GM12878 (cell line): ENCODE results near the gene FIGNL2. TPM values are rescaled to one million over a fixed set of nuclear protein-coding genes. Genes with fewer than 3 reads are reported as not detected.

Source experiments
- ATAC-seq: fragments of 200-7000 bp; cut with Tn5 transposase; 3 replicates; pipeline ENCODE4 v1.9.1; 2020; ENCODE audit warnings: mild to moderate bottlenecking, moderate library complexity
- BruUV-seq: library from RNA; stranded (reverse); fragments of 400-500 nt; replicated peaks from 2 replicates; lab custom pipeline; 2021; lab: Mats Ljungman, UMichigan
- CTCF ChIA-PET: fragments of 300-600 bp; sonication (Branson Sonifier 250); formaldehyde crosslinking; extraction: SDS; loops from one replicate; lab custom pipeline; 2021; ENCODE audit warnings: inconsistent platforms; lab: Yijun Ruan, JAX
- POLR2A ChIA-PET: fragments of 350-600 bp; formaldehyde crosslinking; extraction: SDS; loops from one replicate; lab custom pipeline; 2021; ENCODE audit warnings: inconsistent platforms; lab: Charles Lee
- RAD21 ChIA-PET: fragments of 300-600 bp; sonication (Branson Sonifier 250); formaldehyde crosslinking; loops from one replicate; lab custom pipeline; 2023; ENCODE audit warnings: antibody characterized with exemption; ENCODE audit not compliant: unreplicated experiment; lab: Charles Lee
- SMC1A ChIA-PET: fragments of 300-600 bp; sonication (Branson Sonifier 250); formaldehyde crosslinking; loops from one replicate; lab custom pipeline; 2023; ENCODE audit not compliant: unreplicated experiment, uncharacterized antibody; lab: Charles Lee
- DNase-seq: peaks from one replicate; pipeline ENCODE4 v3.0.0-alpha.2; 2011; ENCODE audit warnings: low read depth, low spot score
- FAIRE-seq: peaks from 3 replicates; lab custom pipeline; 2011; peaks lifted over from hg19 to GRCh38; lab: Jason Lieb, UNC
- H2AFZ ChIP-seq: 2 replicates; pipeline ENCODE4 v1.6.0; 2011; ENCODE audit warnings: low read depth, low read length, control low read depth; ENCODE audit not compliant: control insufficient read depth
- H3K27ac ChIP-seq: 2 replicates; pipeline ENCODE4 v1.5.1; 2011; ENCODE audit warnings: control low read depth; ENCODE audit not compliant: control insufficient read depth, insufficient read depth
- H3K27me3 ChIP-seq, 2 experiments: replicated peaks in 1 of 2; 2 replicates each; pipeline versions ENCODE4 v1.6.0 to v1.6.1; 2011; ENCODE audit warnings: low read length in 1 of 2; ENCODE audit not compliant: control insufficient read depth in 2 of 2, insufficient read depth in 2 of 2
- H3K36me3 ChIP-seq, 2 experiments: 2 replicates each; pipeline ENCODE4 v1.5.1; 2011; ENCODE audit warnings: low read length in 1 of 2; ENCODE audit not compliant: control insufficient read depth in 2 of 2, insufficient read depth in 2 of 2
- H3K4me1 ChIP-seq: 2 replicates; pipeline ENCODE4 v1.6.1; 2011; ENCODE audit warnings: mild to moderate bottlenecking, low read length, moderate library complexity, mixed read lengths; ENCODE audit not compliant: control insufficient read depth, insufficient read depth
- H3K4me2 ChIP-seq: 2 replicates; pipeline ENCODE4 v1.6.0; 2011; ENCODE audit warnings: control low read depth; ENCODE audit not compliant: control insufficient read depth, insufficient read depth
- H3K4me3 ChIP-seq: fragments of 200-600 bp; sonication (generic); 2 replicates; pipeline ENCODE4 v1.5.1; 2016
- H3K79me2 ChIP-seq: 2 replicates; pipeline ENCODE4 v1.6.0; 2011; ENCODE audit warnings: low read length; ENCODE audit not compliant: control insufficient read depth, insufficient read depth
- H3K9ac ChIP-seq: 2 replicates; pipeline ENCODE4 v1.8.0; 2011; ENCODE audit warnings: low read length, control low read depth, mixed read lengths; ENCODE audit not compliant: control insufficient read depth, insufficient read depth
- H3K9me3 ChIP-seq: replicated peaks from 3 replicates; pipeline ENCODE4 v1.5.1; 2011; ENCODE audit warnings: mild to moderate bottlenecking, low read length; ENCODE audit not compliant: control insufficient read depth, insufficient read depth
- H4K20me1 ChIP-seq: 2 replicates; pipeline ENCODE4 v1.6.0; 2011; ENCODE audit not compliant: control insufficient read depth, insufficient read depth
- GABPA ChIP-seq: IDR thresholded peaks from 2 replicates; pipeline ENCODE4 v1.6.1; 2014; ENCODE audit warnings: antibody characterized with exemption, low read depth, mild to moderate bottlenecking, inconsistent platforms
- HCFC1 ChIP-seq: fragments of 150-350 bp; IDR thresholded peaks from 2 replicates; pipeline ENCODE4 v1.6.1; 2014; ENCODE audit warnings: low read length
- IKZF2 ChIP-seq, 2 experiments: fragments of 450-650 bp; IDR thresholded peaks; 2 replicates each; pipeline ENCODE4 v1.6.1; 2017; ENCODE audit warnings: mild to moderate bottlenecking in 2 of 2, moderate library complexity in 2 of 2
- IRF4 ChIP-seq: IDR thresholded peaks from 2 replicates; pipeline ENCODE4 v1.6.1; 2011; ENCODE audit warnings: low read depth, low read length
- NBN ChIP-seq: fragments of 450-650 bp; IDR thresholded peaks from 2 replicates; pipeline ENCODE4 v1.6.1; 2016
- NFIC ChIP-seq: IDR thresholded peaks from 2 replicates; pipeline ENCODE4 v1.6.1; 2012; ENCODE audit warnings: low read depth, mild to moderate bottlenecking, inconsistent platforms, low read length, moderate library complexity
- RAD21 ChIP-seq: IDR thresholded peaks from 2 replicates; pipeline ENCODE4 v1.6.1; 2011; ENCODE audit warnings: mild to moderate bottlenecking, low read depth, low read length, moderate library complexity; ENCODE audit not compliant: insufficient read depth
- RCOR1 ChIP-seq: conservative IDR thresholded peaks from 2 replicates; pipeline ENCODE4 v1.6.1; 2012; ENCODE audit warnings: low read depth, low read length, improper control_type of control experiment
- SIX5 ChIP-seq: IDR thresholded peaks from 2 replicates; pipeline ENCODE4 v1.6.1; 2011; ENCODE audit warnings: mild to moderate bottlenecking, low read depth, low read length, moderate library complexity; ENCODE audit not compliant: severe bottlenecking
- ZBED1 ChIP-seq: IDR thresholded peaks from 2 replicates; pipeline ENCODE4 v1.6.1; 2016; ENCODE audit warnings: borderline replicate concordance
- ZNF384 ChIP-seq: IDR thresholded peaks from 2 replicates; pipeline ENCODE4 v1.6.1; 2012; ENCODE audit warnings: low read depth, mild to moderate bottlenecking, low read length, improper control_type of control experiment, borderline replicate concordance
- WGBS: methylation state at CpG from one replicate; pipeline ENCODE4 v1.1.6; 2016; ENCODE audit warnings: low lambda C conversion rate; ENCODE audit not compliant: insufficient replicate concordance, insufficient coverage; ENCODE audit errors: missing lambda C conversion rate; 5-methylcytosine and 5-hydroxymethylcytosine counted together
- in situ Hi-C: fragments of 300-500 bp; cut with MboI; formaldehyde crosslinking; loops from 9 replicates; pipeline ENCODE4 v1.14.3; 2018; ENCODE audit warnings: mixed read lengths
- intact Hi-C: fragments of 100-400 bp; cut with micrococcal nuclease; formaldehyde crosslinking; loops from one replicate; pipeline ENCODE4 v1.14.2; 2022; ENCODE audit not compliant: unreplicated experiment
- polyA plus RNA-seq, 11 experiments: library from polyadenylated mRNA; depleted of rRNA in 4 of 11; unstranded in 6 of 11; stranded (reverse) in 5 of 11; fragments of >200 nt; fragmentation: Nextera tagmentation in 4 of 11; fragmentation: Illumina TruSeq in 1 of 11; extraction: Ambion mirVana in 4 of 11; extraction: Trizol in 1 of 11; gene quantifications; 1 replicate in 1 of 11; 2 replicates in 10 of 11; pipeline versions ENCODE4 v1.2.1 to v1.2.3, GENCODE V29; 2011 to 2016; ENCODE audit warnings: inconsistent platforms in 2 of 11, missing spikeins in 2 of 11, low read depth in 1 of 11
- total RNA-seq, 4 experiments: library from RNA; depleted of rRNA in 3 of 4; stranded (reverse); fragments of >200 nt in 3 of 4; fragmentation: Illumina TruSeq in 1 of 4; extraction: Trizol in 1 of 4; gene quantifications; 2 replicates each; pipeline versions ENCODE4 v1.2.1 to v1.2.3, GENCODE V29; 2013 to 2021
- TF ChIP-seq, protein P1 (sequence below): fragments of 150-350 bp; IDR thresholded peaks from 2 replicates; pipeline ENCODE4 v1.6.1; 2014; ENCODE audit warnings: mild to moderate bottlenecking, low read depth, low read length
- TF ChIP-seq, protein P2 (sequence below): IDR thresholded peaks from 2 replicates; pipeline ENCODE4 v1.6.1; 2012; ENCODE audit warnings: mild to moderate bottlenecking, low read depth, low read length
- TF ChIP-seq, protein P3 (sequence below): fragments of 450-650 bp; IDR thresholded peaks from 2 replicates; pipeline ENCODE4 v1.6.1; 2017; ENCODE audit warnings: mild to moderate bottlenecking, low read depth, inconsistent platforms; ENCODE audit not compliant: poor library complexity, severe bottlenecking

FIGNL2 gene
- total and polyA plus RNA-seq, 10 of the 15 experiments (the other 5 are each of a cell fraction or from before 2014, with no cell fraction given), result not detected

DNA sequence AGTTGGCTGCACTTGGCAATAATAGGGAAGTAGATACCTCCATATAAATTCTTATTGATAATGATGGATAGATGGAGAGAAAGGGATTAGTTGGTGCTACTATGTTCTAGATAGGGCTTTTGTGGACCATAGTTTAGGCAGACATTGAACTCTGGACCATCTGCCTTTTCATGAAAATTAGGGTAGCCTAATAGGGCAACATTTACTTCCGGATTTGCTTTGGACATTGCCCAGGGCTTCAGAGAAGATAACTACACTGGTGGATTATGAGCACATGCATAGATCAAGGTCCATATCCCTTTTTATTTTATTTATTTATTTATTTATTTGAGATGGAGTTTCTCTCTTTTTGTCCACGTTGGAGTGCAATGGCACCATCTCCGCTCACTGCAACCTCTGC, 70.5 kb downstream of the FIGNL2 start:
- 39% methylated on average over 3 of the region's 3 CpGs for WGBS
- ChIA-PET CTCF (interaction anchor here (0.7 kb wide), 2 partner anchors 30 to 357 kb away, joined by 3 read pairs; no protein-coding TSS in a partner anchor), RAD21 (no interaction called here), SMC1A (no interaction called here), POLR2A (no interaction called here)
- in situ Hi-C loops, result no loop called here
- Histone ChIP-seq H3K27ac (no peak overlapping the region), H3K9ac (no peak overlapping the region), H3K36me3 (no peaks in the 10 kb centered on the region), H3K9me3 (no peaks in the 10 kb centered on the region), H3K4me3 (no peak overlapping the region), H3K27me3 (no peaks in the 10 kb centered on the region; a peak in 1 of 4 replicates), H3K4me2 (no peak overlapping the region), H2AFZ (no peak overlapping the region), H3K79me2 (no peaks in the 10 kb centered on the region), H4K20me1 (no peaks in the 10 kb centered on the region), H3K4me1 (no peaks in the 10 kb centered on the region)
- no peak for ATAC-seq
- intact Hi-C loops, result no loop called here
- BruUV-seq, result no TSS peak
- TF ChIP-seq RCOR1, result no peak
- TF ChIP-seq ZNF384, result no peak
- TF ChIP-seq SIX5, result no peak
- TF ChIP-seq HCFC1, result no peak
- TF ChIP-seq, protein P1, sequence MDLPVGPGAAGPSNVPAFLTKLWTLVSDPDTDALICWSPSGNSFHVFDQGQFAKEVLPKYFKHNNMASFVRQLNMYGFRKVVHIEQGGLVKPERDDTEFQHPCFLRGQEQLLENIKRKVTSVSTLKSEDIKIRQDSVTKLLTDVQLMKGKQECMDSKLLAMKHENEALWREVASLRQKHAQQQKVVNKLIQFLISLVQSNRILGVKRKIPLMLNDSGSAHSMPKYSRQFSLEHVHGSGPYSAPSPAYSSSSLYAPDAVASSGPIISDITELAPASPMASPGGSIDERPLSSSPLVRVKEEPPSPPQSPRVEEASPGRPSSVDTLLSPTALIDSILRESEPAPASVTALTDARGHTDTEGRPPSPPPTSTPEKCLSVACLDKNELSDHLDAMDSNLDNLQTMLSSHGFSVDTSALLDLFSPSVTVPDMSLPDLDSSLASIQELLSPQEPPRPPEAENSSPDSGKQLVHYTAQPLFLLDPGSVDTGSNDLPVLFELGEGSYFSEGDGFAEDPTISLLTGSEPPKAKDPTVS, result no peak
- no peak for TF ChIP-seq NFIC
- no peak for TF ChIP-seq RAD21
- no peak for TF ChIP-seq GABPA
- TF ChIP-seq IRF4, result no peak
- TF ChIP-seq, protein P2, sequence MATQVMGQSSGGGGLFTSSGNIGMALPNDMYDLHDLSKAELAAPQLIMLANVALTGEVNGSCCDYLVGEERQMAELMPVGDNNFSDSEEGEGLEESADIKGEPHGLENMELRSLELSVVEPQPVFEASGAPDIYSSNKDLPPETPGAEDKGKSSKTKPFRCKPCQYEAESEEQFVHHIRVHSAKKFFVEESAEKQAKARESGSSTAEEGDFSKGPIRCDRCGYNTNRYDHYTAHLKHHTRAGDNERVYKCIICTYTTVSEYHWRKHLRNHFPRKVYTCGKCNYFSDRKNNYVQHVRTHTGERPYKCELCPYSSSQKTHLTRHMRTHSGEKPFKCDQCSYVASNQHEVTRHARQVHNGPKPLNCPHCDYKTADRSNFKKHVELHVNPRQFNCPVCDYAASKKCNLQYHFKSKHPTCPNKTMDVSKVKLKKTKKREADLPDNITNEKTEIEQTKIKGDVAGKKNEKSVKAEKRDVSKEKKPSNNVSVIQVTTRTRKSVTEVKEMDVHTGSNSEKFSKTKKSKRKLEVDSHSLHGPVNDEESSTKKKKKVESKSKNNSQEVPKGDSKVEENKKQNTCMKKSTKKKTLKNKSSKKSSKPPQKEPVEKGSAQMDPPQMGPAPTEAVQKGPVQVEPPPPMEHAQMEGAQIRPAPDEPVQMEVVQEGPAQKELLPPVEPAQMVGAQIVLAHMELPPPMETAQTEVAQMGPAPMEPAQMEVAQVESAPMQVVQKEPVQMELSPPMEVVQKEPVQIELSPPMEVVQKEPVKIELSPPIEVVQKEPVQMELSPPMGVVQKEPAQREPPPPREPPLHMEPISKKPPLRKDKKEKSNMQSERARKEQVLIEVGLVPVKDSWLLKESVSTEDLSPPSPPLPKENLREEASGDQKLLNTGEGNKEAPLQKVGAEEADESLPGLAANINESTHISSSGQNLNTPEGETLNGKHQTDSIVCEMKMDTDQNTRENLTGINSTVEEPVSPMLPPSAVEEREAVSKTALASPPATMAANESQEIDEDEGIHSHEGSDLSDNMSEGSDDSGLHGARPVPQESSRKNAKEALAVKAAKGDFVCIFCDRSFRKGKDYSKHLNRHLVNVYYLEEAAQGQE, result no peak
- TF ChIP-seq ZBED1, result no peak
- no peak for TF ChIP-seq IKZF2 (IDR thresholded peaks at IDR 0.05)
- TF ChIP-seq, protein P3, sequence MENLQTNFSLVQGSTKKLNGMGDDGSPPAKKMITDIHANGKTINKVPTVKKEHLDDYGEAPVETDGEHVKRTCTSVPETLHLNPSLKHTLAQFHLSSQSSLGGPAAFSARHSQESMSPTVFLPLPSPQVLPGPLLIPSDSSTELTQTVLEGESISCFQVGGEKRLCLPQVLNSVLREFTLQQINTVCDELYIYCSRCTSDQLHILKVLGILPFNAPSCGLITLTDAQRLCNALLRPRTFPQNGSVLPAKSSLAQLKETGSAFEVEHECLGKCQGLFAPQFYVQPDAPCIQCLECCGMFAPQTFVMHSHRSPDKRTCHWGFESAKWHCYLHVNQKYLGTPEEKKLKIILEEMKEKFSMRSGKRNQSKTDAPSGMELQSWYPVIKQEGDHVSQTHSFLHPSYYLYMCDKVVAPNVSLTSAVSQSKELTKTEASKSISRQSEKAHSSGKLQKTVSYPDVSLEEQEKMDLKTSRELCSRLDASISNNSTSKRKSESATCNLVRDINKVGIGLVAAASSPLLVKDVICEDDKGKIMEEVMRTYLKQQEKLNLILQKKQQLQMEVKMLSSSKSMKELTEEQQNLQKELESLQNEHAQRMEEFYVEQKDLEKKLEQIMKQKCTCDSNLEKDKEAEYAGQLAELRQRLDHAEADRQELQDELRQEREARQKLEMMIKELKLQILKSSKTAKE, result no peak
- no peak for TF ChIP-seq NBN
- no peak for DNase-seq
- no peak for FAIRE-seq
